Erythroblast (primary cell): ENCODE measurements around the gene MMAB.

Experiments
- GATA1 ChIP-seq: IDR thresholded peaks from 2 replicates; pipeline ENCODE4 v1.6.1; 2011; ENCODE audit warnings: low read depth, mild to moderate bottlenecking, control low read depth, low read length, moderate library complexity
- POLR2A ChIP-seq: IDR thresholded peaks from 2 replicates; pipeline ENCODE4 v1.6.1; 2011; ENCODE audit warnings: mild to moderate bottlenecking, low read length

DNA sequence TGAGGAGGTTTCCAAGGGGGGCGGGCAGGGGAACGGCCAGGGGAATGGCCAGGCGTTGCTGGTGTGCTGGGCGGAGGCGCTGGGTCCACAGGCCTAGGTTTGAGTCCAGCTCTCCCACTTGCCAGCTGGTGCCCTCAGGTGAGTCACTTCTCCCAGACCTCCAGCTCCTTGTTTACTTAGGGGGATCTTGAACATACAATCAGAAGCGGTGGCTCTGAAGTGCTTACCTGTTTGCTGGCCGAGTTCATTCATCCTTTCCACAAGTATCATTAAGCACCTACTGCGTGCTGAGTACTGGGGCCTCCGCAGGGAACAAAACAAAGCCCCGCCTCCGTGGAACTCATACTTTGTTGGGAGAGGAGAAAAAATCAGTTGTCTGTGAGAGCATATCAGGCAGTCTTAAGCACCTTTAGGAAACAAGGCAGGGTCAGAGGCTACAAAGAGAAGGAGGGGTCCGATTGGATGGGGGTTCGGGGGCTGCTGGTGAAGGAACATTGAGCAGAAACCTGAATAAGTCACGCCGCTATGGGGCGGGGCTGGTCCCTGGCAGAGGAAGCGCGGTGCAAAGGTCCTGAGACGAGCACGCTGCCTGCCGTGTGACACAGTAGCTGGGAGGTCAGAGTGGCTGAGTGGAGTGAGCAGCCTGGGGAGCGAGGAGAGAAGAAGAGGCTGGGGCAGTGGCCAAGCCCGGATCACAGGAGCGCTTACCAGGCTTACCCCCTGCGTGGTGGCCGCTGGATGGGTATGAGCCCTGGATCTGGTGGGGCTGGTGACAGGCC is 15.3 kb upstream of the MMAB start:
- TF ChIP-seq POLR2A = no peak
- no peak for TF ChIP-seq GATA1
